Cerebellar cortex (tissue), 1 donor: ENCODE data around the gene PCBP3.

Experiments used
- DNase-seq: peaks from one replicate; pipeline ENCODE4 v3.0.0-alpha.2; 2015; ENCODE audit warnings: low spot score

The PCBP3 gene

DNA sequence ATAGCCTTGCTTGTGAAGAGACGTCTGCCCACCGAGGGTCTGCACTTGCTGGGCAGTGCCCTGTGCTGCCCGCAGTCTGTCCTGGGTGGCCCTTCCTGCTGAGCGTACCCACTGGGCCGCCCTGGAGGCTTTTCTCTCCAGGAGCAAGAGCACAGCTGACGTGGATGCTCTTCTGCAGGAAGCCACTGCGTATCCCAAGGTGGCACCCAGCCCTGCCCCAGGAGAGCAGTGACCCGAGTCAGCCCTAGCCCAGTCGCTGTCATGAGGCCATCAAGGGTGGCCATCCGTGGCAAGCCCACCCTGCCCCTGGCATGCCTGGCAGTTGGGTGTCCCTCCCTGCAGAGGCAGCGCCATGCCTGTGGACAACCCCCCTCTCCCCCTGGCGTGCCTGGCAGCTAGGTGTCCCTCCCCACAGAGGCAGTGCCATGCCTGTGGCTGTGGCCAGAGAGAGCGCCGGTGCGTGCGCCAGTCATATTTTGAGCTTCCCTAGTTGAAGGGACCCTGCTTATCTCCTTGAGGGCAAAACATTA is 286.8 kb downstream of the PCBP3 start:
- DNase-seq = no peak

DNA sequence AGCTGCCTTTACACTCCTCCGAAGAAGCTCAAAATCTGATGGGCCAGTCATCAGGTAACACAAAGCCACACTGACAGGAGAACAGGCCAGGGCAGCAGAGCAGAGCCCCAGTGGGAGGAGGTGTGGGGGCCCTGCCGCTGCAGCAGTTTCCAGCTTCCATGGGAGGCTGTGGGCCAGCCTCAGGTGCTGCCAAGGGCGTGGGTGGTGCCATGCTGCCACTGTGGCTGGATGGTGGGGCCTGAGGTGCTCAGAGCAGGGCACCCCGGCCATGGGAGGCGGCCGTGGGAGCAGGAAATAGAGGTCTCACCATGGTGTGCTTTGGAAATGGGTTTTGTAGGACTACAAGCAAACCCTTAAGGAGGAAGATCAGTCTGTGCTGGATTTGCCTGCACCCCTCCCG is 287.3 kb downstream of the PCBP3 start:
- DNase-seq = no peak

DNA sequence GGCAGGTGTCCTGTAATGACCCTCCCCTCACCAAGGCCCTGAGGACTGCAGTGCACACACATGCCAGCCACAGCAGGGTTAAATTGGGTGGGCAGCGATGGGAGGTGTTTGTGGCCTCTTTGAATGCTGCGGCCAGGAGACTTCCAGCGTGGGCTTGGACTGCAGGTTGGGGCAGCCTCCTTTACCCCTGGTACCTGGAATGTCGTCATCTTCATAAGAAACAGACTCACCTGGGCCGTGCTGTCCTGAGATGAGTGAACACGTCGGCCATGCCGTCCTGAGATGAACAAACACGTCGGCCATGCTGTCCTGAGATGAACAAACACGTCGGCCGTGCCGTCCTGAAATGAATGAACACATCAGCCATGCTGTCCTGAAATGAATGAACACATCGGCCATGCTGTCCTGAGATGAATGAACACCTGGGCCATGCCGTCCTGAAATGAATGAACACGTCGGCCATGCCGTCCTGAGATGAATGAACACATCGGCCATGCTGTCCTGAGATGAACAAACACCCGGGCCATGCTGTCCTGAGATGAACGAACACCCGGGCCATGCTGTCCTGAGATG is 288.0 kb downstream of the PCBP3 start:
- DNase-seq = no peak

DNA sequence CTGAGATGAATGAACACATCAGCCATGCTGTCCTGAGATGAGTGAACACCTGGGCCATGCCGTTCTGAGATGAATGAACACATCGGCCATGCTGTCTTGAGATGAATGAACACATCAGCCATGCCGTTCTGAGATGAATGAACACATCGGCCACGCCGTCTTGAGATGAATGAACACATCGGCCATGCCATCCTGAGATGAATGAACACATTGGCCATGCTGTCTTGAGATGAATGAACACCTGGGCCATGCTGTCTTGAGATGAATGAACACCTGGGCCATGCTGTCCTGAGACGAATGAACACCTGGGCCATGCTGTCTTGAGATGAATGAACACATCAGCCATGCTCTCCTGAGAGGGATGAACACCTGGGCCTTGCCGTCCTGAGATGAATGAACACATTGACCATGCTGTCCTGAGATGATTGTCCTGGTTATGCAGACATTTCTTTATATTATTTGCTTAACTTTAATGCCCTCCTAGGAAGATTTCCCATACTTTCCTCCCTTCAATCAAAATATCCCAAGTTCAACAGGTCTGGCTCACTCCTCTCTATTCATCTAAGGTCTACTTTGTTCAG is 289.5 kb downstream of the PCBP3 start:
- DNase-seq = no peak

DNA sequence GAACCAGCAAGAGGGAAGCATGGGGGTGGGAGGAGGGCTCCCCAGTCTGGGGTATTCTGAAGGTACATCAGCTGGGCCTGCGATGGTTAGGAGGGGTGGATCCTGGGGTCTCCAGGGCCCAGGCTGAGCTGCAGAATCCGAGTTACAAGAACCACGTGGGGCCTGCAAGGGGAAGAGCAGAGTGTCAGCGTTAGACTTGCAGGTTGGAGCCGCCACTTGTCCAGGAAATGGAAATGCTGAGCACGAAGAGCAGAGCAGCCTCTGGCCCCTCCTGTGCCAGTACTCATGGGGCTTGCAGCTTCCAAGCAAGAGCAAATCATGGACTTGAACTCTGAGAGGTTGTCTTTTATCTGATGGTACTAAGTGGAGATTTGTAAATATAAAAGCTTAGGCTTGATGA is 290.6 kb downstream of the PCBP3 start:
- DNase-seq = no peak

DNA sequence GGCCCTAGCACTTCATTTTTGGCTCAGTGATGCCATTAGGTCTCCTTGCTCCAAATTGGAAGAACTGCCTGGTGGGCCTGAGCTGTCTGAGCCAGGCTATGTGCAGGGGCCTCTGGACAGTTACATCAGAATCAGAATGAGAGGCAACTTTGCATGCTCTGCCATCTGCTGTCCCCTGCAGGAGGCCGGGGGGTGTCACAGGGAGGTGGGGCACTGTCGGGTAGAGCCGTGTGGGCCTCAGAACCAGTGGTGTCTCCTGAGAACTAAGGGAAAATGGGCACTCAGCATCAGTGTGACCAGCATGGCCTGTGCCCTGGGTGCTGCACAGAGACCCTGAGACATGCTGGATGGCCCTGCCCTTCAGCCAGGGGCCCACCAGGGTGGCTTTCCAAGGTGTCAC is 291.0 kb downstream of the PCBP3 start:
- no peak for DNase-seq

DNA sequence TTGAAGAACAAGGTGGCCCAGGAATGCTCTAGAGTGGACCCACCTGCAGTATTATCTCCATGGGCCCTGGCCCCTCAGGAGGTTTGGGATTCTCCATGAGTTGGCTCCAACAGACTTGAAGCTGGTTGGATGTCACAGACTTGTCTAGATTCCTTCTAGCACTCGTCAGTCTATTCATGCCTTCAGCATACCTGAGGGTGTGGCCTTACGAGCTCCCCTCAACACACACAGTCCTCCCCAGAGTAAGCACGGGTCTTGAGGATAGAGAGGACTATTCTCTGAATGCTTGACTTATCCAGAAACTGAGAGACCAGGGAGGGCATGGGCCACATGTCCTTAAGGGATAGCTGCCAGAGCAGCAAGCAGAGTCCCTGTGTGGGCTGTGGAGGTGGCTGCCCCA is 292.1 kb downstream of the PCBP3 start:
- DNase-seq = peak; percentile 24

DNA sequence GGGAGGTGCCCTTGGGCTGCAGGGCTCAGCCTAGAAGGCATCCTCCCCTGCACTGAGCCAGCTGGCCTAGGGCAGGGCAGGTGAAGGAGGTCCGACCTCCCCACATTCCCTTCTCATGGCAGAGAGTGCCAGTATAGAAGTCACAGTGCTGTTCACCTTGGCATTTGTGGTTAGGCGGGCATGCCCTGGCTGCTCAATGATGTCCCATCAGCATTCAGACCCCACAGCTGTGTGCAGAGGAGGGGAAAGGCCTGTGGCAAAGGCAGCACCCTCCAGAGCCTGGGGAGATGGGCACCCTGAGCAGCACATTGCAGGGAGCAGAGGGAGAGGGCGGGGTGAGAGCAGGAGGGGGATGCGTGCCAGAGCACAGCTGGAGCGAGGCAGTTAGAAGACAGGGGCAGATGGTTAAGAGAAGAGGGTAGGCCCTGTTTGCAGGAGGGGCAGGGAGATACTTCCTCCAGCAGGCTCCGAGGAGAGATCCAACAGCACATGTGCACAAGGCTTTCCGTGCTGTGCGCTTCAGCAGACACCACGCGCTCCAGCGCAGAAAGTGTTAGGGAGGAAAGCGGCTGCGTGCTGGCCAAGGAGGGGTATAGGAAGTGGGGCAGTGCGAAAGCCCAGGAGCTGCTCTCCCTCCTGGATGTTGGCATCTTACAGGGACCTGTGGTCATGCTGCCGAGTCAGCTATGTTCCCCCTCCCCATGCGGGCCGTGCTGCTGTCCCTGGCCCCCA is 294.4 kb downstream of the PCBP3 start:
- no peak for DNase-seq

DNA sequence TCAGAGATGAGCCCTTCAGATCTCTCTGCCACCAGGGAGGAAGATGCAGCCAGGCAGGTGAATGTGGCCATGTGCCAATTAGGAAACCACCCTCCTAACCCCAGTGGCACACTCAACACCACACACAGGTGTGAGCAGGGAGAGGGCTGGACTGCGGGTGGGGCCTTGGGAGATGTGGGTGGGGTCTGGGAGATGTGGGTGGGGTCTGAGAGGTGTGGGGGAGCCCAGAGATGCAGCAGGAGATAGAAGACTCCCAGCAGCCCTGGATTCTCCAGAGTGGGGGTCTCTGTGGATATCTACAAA is 294.9 kb downstream of the PCBP3 start:
- DNase-seq = no peak

DNA sequence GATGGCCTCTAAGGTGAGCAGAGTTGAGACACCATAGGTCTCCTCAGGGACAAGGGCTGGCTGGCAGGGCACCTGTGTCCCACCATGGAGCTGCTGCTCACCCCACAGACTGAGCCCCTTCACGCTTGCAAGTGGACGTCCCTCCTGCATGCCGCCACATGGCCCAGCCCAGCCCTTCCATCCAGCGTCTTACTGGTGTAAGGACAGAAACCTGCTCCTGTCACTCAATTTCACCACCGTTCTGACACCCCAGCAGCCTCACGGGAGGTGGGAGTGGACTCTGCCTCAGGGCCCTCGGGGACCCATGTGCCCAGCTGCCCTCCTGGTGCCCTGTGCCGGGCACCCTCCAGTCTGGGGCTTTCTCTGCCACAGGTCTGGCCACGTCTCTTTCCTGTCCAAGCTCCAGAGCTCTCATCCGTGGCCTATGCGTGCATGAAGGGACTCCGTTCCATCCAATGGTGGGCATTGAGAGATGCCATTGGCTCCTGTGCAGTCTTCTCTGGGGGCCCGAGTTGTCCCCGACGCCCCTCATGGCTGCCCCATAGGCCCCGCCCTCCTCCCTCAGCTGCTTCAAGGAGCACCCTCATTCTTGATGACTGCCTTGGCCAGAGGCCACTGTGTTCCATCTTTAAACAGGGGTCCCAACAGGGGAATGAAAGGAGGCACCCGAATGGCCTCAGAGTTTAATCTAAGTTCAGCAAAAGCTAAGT is 295.4 kb downstream of the PCBP3 start:
- no peak for DNase-seq

DNA sequence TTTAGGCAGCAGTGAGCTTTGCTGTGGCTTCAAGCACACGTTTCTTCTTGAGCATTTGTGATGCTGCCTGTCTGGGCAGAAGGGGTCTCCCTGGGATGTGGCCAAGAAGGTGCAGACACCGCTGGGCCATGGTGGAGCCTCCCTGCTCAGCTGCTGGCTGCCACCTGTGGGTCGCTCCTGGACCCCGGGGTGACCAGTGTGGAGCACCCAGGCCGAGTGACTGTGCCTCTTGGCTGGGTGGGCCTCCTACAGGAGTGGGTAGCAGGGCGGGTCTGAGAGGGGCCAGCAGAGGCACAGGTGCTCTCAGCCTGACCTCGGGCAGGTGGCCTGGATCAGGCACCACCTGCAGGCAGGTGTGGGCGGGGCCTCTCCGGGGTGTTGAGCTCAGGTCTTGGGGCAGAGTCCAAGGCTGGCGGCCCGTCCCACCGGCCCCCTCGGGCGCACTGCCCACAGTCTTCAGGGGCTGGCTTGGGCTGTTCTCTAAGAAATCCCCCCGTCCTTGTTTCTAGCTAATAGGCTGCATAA is 296.1 kb downstream of the PCBP3 start:
- no peak for DNase-seq

DNA sequence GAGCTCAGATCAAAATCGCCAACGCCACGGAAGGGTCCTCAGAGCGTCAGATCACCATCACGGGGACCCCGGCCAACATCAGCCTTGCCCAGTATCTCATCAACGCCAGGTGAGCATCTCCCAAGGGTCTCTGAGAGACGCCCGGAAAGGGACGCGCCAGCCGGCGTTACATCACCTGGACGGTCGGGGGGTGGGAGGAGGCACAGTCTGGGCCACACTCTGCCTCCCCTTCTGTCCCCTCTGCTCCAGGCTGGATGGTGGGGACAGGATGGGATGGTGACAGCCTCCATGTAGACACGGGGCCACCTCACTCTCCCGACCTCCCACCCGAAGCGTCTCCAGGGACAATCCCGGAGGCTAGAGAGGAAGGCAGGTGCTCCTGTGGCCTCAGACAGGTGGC is 296.6 kb downstream of the PCBP3 start:
- no peak for DNase-seq

DNA sequence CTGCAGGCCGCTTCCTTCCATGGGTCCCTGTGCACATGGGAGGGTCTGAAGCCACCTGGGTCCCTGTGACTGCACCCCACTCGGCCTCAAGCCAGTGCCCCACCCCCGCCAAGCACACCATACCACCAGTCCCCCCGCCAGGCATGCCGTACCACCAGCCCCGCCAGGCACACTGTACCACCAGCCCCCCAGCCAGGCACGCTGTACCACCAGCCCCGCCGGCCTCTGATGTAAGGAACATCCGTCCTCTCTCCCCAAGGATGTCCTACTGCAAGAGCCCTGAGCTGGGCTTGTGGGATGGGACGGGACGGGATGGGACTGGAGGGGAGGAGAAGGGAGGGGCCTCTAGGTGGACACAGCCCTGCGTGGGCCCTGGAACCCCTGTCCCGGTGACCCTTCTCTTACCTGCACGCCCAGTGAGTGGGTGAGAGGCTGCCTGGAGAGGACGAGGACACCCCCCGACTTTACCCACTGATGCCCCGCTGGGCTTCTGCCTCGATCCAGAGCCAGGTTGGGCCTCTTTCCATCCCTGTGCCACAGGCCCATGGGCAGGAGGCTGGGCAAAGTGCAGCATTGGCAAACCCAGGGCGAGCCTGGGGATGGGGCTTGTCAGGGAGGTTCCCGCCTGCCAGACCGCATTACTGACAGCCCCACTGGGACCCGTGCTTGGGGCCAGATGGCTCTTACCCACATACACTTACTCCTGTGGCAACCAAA is 297.3 kb downstream of the PCBP3 start:
- DNase-seq = no peak

DNA sequence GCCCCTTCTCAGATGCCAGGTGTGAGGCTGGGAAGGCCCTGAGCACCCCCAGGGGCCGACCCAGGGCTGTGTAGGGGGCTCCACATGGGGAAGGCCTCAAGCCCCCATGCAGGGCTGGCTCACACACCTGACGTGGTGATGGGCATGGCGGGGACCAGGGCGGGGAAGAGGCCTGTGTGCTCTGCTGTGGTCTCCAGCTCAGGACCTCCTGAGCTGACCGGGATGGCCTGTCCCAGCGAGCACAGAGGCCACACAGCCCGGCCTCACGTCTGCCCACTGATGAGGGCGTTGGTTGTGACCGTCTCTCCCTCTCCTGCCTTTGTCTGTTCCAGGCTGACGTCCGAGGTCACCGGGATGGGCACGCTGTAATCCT is 297.8 kb downstream of the PCBP3 start:
- DNase-seq = no peak

DNA sequence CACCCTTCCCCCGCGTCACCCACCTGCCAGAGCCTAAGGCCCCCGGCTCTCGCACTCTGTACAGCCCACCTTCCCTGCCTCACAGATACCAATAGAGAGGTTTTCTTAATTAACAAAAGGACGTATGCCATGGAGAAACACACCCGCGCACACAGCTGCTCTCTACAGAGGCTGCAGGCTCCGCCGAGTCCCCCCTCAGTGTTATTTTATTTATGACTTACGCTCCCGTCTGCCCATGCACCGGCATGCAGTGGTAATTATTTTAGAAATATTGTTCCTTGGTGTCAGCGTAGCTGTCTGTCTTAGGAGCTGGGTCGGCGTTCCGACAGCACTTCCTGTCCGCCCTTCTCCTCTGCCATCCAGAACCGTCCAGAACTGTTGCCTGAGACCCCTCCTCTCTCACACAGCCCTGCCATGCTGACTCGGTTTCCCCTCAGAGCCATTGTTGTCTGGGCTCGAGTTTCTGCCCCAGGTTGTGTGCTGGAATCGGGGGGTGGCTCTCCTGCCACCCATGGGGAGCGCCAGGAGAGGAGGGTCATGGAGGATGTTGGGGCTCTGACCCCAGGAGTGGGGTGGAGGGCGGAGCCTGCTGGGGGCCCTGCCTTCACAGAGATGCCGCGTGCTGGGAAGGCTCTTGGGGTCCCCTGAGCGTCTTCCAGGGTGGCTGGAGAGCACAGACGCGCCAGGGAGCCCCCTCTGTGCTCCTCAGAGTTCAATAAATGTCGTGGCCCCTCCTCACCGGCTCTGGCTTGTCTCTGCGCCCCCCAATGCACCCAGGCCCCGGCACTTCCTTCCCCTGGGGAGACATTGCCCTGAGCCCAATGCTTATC is 298.4 kb downstream of the PCBP3 start:
- no peak for DNase-seq

DNA sequence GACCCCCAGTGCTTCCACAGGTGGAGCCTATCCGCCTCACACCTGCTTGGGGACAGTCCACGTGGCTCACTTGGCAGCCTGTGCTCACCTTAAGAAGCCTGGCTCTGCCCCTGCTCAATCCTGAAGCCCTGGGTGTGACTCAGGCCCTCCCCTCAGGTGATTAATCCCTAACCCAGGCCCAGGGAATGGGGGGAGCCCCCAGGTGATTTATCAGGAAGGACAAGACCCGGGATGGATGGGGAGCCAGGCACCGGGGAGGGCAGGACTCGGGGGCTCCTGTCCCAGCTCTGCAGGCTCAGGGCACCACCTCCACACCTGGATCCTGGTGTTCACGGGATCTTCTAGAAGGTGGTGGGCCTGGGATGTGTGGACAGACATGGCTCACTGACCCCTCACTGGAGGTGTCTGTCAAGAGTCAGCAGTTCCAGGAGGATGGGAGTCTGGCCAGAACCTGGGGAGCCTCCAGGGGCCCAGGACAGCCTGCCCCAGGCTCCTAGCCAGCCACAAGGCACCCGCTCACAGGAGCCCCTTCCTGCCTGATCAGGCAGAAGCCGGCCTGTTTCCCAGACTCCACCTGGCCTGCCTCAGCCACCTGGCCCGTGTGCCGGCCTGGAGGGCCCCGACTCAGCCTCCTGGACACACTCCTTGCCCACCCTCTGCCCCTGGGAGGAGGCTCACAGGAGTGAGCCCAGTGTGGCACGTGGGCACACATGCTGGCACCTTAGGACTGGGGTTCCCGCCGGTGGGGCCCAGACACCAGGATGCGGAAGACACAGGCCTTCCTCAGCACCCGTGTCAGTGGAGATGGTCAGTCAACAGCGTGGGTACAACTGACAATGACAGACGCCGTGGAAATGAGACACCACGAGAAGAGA is 299.5 kb downstream of the PCBP3 start:
- no peak for DNase-seq

DNA sequence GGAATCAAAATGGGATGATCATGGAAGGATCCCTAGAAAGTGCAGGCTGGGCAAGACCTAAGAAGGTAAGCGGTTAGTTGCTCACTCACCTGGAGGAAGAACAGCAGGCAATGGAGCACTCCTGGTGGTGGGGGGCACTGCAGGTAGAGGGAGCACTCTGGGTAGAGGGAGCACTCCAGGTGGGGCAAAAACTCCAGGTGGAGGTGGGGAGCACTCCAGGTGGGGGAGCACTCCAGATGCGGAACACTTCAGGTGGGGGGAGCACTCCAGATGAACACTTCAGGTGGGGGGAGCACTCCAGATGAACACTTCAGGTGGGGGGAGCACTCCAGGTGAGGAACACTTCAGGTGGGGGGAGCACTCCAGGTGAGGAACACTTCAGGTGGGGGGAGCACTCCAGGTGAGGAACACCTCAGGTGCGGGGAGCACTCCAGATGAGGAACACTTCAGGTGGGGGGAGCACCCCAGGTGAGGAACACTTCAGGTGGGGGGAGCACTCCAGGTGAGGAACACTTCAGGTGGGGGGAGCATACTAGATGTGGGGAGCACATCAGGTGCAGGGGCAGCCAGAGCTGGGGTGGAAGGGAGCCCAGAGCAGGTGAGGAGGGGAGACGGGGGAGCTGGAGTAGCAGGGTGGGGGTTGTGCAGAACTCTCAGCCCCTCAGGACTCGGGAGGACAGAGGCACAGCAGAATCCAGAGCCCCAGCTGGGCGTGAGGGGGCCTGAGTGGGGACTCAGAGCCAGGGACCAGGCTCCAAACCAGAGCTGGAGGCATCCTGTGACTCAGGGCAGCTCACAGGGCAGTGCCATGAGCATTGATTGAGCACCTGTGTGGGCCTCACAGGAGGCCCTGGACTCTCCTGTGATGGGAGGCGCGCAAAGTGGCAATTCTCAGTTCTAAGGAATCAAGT is 300.4 kb downstream of the PCBP3 start:
- no peak for DNase-seq

DNA sequence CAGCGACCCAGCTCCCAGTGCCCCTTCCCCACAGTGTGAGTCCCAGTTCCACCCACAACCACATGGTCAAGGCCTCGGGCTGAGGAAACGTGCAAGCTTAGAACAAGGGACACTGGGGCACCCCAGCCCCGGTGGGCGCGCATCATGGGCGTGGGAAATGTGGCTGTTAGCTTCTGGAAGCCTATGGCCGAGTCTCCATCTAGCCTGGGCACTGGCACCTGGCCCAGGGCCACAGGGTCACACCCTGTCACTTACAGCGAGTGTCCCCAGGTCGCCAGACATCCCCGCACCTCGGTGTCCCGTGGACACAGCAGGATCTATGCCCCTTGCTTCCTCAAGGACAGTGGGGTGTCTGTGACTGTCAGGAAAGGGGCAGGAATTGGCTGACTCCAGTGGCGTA is 301.1 kb downstream of the PCBP3 start:
- no peak for DNase-seq
